Upper lobe of left lung (tissue), 4 donors: ENCODE data around the gene PCLAF.

ENCODE experiments used
- EP300 ChIP-seq, 4 donors: sonication (generic); formaldehyde crosslinking; IDR thresholded peaks; one replicate each; pipeline ENCODE4 v1.5.1; 2017; ENCODE audit warnings: antibody characterized with exemption in 4 of 4, control low read depth in 2 of 4
- POLR2A ChIP-seq, 4 donors: fragments of 450-650 bp; IDR thresholded peaks; one replicate each; pipeline ENCODE4 v1.5.1; 2016 to 2017; ENCODE audit warnings: antibody characterized with exemption in 4 of 4, mild to moderate bottlenecking in 2 of 4

DNA sequence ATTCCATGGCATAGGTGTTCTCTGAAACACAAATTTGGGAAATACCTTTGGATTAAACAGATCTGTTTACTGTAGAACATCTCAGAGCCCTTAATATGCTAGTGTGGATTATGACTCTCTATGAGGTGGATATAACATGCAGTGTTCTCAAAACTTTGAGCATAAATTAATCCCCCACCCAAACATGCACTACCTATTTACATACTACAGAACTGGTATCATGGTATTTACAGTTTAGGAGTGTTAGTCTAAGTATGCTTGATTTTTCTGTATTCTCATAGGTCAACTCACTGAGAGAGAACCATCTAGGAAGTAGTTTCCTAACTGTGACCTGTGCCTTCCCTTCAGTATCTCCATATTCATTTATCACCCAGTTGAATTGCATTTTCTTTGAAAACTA is 48.2 kb upstream of the PCLAF start:
- no peak for TF ChIP-seq EP300 (IDR thresholded peaks at IDR 0.05)
- no peak for TF ChIP-seq POLR2A (IDR thresholded peaks at IDR 0.05)
